Esophagus muscularis mucosa (tissue), 3 donors: Measurements from ENCODE around the gene SV2A.
"Not testable (repeated sequence)": the region's sequence is repeated elsewhere in the genome, so short reads cannot be mapped to it uniquely, and the experiment has no call there.

Experiments
- CTCF ChIP-seq, 3 experiments: fragments of 200-600 bp in 2 of 3; fragments of 450-650 bp in 1 of 3; sonication (generic) in 2 of 3; IDR thresholded peaks; one replicate each; pipeline ENCODE4 v1.5.1; 2017 to 2019; ENCODE audit warnings: antibody characterized with exemption in 3 of 3, mild to moderate bottlenecking in 2 of 3, moderate library complexity in 1 of 3
- POLR2A ChIP-seq: fragments of 450-650 bp; IDR thresholded peaks from one replicate; pipeline ENCODE4 v1.6.1; 2017; ENCODE audit warnings: antibody characterized with exemption, moderate library complexity, mild to moderate bottlenecking, low read depth

DNA sequence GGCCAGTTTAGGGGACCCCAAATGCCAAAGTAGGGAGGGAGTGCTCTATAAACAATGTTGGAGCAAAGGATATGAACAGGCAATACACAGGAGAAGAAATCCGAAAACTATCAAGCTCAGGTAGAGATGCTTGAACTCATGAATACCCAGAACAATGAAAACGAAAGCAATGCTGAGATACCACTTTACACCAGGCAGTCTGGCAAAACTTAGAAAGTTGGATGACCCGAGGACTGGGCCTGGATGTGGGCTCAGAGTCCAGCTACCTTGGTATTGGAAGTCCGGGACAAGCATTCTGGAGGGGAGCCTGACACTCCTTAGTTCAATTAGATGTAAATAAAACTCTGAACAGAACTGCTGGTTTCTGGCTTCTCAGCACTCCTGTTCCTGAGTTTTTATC lies 44.6 kb downstream of the SV2A start:
- TF ChIP-seq CTCF (IDR thresholded peaks at IDR 0.05); POLR2A: not testable (repeated sequence)
